ENCODE measurements around the gene NLGN1. TPM values are rescaled to one million over a fixed set of nuclear protein-coding genes. Genes with fewer than 3 reads are reported as not detected.

NLGN1 gene
- total and polyA plus RNA-seq, 2 experiments from 2014 or later = 14.3 to 20.1 TPM

GRCh38 chr3:173401369-173401768, 3.8 kb downstream of the NLGN1 start:
- no peak overlapping the region for H3K4me2 ChIP-seq (ENCODE audit: unreplicated experiment)
- H3K27me3 ChIP-seq (replicated peaks; ENCODE audit: insufficient read depth) = no peaks in the 10 kb centered on the region
- H3K4me3 ChIP-seq = no peak overlapping the region
- no peak overlapping the region for H3K9ac ChIP-seq
- no peaks in the 10 kb centered on the region for H4K20me1 ChIP-seq (ENCODE audit: insufficient read depth)
- H3K36me3 ChIP-seq (ENCODE audit: low read depth) = no peaks in the 10 kb centered on the region
- in situ Hi-C loops (cut with MboI) = no loop called here
- H3K9me2 ChIP-seq (ENCODE audit: insufficient read depth) = no peaks in the 10 kb centered on the region
- H3K79me2 ChIP-seq (ENCODE audit: insufficient read depth) = no peaks in the 10 kb centered on the region; the same call in 1 of the 2 replicates
- 70 to 76% methylated on average over 3 of the region's 3 CpGs for WGBS, 2 experiments (ENCODE audit: low coverage in 1 of 2, low lambda C conversion rate in 2 of 2, missing lambda C conversion rate in 2 of 2)
- H3K27ac ChIP-seq = no peak overlapping the region
- H3F3A ChIP-seq (ENCODE audit: insufficient read depth) = peaks cover 26% of the 10 kb centered on the region
- H3K9me3 ChIP-seq (ENCODE audit: low read depth) = no peaks in the 10 kb centered on the region
- no peak for TF ChIP-seq EZH2 (IDR thresholded peaks at IDR 0.05; ENCODE audit: insufficient read depth, poor library complexity, severe bottlenecking)
- TF ChIP-seq EZH2phosphoT487 (IDR thresholded peaks at IDR 0.05; ENCODE audit: insufficient read depth, low read depth) = no peak
- DNase-seq = no peak
- no peak overlapping the region for H2AFZ ChIP-seq
- peaks cover 32% of the 10 kb centered on the region for H3K4me1 ChIP-seq (ENCODE audit: insufficient read depth)

- Histone ChIP-seq H3K36me3 (ENCODE audit: low read depth) (no peaks in the 10 kb centered on the region), H3K4me2 (ENCODE audit: unreplicated experiment) (no peak overlapping the region), H2AFZ (no peak overlapping the region), H4K20me1 (ENCODE audit: insufficient read depth) (no peaks in the 10 kb centered on the region), H3K9me3 (ENCODE audit: low read depth) (no peaks in the 10 kb centered on the region), H3K4me3 (no peak overlapping the region), H3K9me2 (ENCODE audit: insufficient read depth) (no peaks in the 10 kb centered on the region), H3F3A (ENCODE audit: insufficient read depth) (peaks cover 17% of the 10 kb centered on the region), H3K9ac (no peak overlapping the region), H3K27me3 (replicated peaks; ENCODE audit: insufficient read depth) (no peaks in the 10 kb centered on the region), H3K4me1 (ENCODE audit: insufficient read depth) (peaks cover 32% of the 10 kb centered on the region), H3K79me2 (ENCODE audit: insufficient read depth) (no peaks in the 10 kb centered on the region; the same call in 1 of the 2 replicates), H3K27ac (no peak overlapping the region)
- in situ Hi-C loops (cut with MboI) = no loop called here
- 92 to 94% methylated on average over 2 of the region's 2 CpGs for WGBS, 2 experiments (ENCODE audit: low coverage in 1 of 2, low lambda C conversion rate in 2 of 2, missing lambda C conversion rate in 2 of 2)
- TF ChIP-seq EZH2 (IDR thresholded peaks at IDR 0.05; ENCODE audit: insufficient read depth, poor library complexity, severe bottlenecking) = no peak
- no peak for TF ChIP-seq EZH2phosphoT487 (IDR thresholded peaks at IDR 0.05; ENCODE audit: insufficient read depth, low read depth)
- no peak for DNase-seq
Measured at GRCh38 chr3:173402656-173403055, 5.1 kb downstream of the NLGN1 start.

GRCh38 chr3:173403376-173403775, 5.8 kb downstream of the NLGN1 start:
- H3K27ac ChIP-seq = no peak overlapping the region
- WGBS, 2 experiments (ENCODE audit: low coverage in 1 of 2, low lambda C conversion rate in 2 of 2, missing lambda C conversion rate in 2 of 2) = 10 to 13% methylated on average over 1 of the region's 1 CpG
- TF ChIP-seq EZH2phosphoT487 (IDR thresholded peaks at IDR 0.05; ENCODE audit: insufficient read depth, low read depth) (no peak), EZH2 (IDR thresholded peaks at IDR 0.05; ENCODE audit: insufficient read depth, poor library complexity, severe bottlenecking) (no peak)
- H3K9me2 ChIP-seq (ENCODE audit: insufficient read depth) = no peaks in the 10 kb centered on the region
- no peaks in the 10 kb centered on the region for H3K36me3 ChIP-seq (ENCODE audit: low read depth)
- no peak overlapping the region for H2AFZ ChIP-seq
- peaks cover 30% of the 10 kb centered on the region for H3K4me1 ChIP-seq (ENCODE audit: insufficient read depth)
- in situ Hi-C loops (cut with MboI) = no loop called here
- peaks cover 12% of the 10 kb centered on the region for H3F3A ChIP-seq (ENCODE audit: insufficient read depth)
- no peaks in the 10 kb centered on the region for H3K27me3 ChIP-seq (replicated peaks; ENCODE audit: insufficient read depth)
- no peak overlapping the region for H3K4me2 ChIP-seq (ENCODE audit: unreplicated experiment)
- DNase-seq = peak; percentile 50
- no peaks in the 10 kb centered on the region for H4K20me1 ChIP-seq (ENCODE audit: insufficient read depth)
- H3K9me3 ChIP-seq (ENCODE audit: low read depth) = no peaks in the 10 kb centered on the region
- H3K79me2 ChIP-seq (ENCODE audit: insufficient read depth) = no peaks in the 10 kb centered on the region; the same call in 1 of the 2 replicates
- no peak overlapping the region for H3K4me3 ChIP-seq
- H3K9ac ChIP-seq = no peak overlapping the region

GRCh38 chr3:173404156-173404555, 6.6 kb downstream of the NLGN1 start:
- no peak for DNase-seq
- no peaks in the 10 kb centered on the region; the same call in 1 of the 2 replicates for H3K79me2 ChIP-seq (ENCODE audit: insufficient read depth)
- 88 to 100% methylated on average over 1 of the region's 1 CpG for WGBS, 2 experiments (ENCODE audit: low coverage in 1 of 2, low lambda C conversion rate in 2 of 2, missing lambda C conversion rate in 2 of 2)
- H3K9me2 ChIP-seq (ENCODE audit: insufficient read depth) = no peaks in the 10 kb centered on the region
- H3K36me3 ChIP-seq (ENCODE audit: low read depth) = no peaks in the 10 kb centered on the region
- no peak overlapping the region for H3K4me3 ChIP-seq
- no peak for TF ChIP-seq EZH2 (IDR thresholded peaks at IDR 0.05; ENCODE audit: insufficient read depth, poor library complexity, severe bottlenecking)
- no peak for TF ChIP-seq EZH2phosphoT487 (IDR thresholded peaks at IDR 0.05; ENCODE audit: insufficient read depth, low read depth)
- no peaks in the 10 kb centered on the region for H4K20me1 ChIP-seq (ENCODE audit: insufficient read depth)
- no peak overlapping the region for H3K27ac ChIP-seq
- no peak overlapping the region for H3K9ac ChIP-seq
- H3F3A ChIP-seq (ENCODE audit: insufficient read depth) = peaks cover 4% of the 10 kb centered on the region
- peaks cover 23% of the 10 kb centered on the region for H3K4me1 ChIP-seq (ENCODE audit: insufficient read depth)
- no peaks in the 10 kb centered on the region for H3K9me3 ChIP-seq (ENCODE audit: low read depth)
- no peak overlapping the region for H3K4me2 ChIP-seq (ENCODE audit: unreplicated experiment)
- in situ Hi-C loops (cut with MboI) = no loop called here
- H2AFZ ChIP-seq = no peak overlapping the region
- no peaks in the 10 kb centered on the region for H3K27me3 ChIP-seq (replicated peaks; ENCODE audit: insufficient read depth)

GRCh38 chr3:173410436-173410835, 12.9 kb downstream of the NLGN1 start:
- Histone ChIP-seq H3K27me3 (replicated peaks; ENCODE audit: insufficient read depth) (no peaks in the 10 kb centered on the region), H3K4me3 (no peak overlapping the region), H3K4me1 (ENCODE audit: insufficient read depth) (0 out of 2 replicates have a peak, but pooled peaks cover 4% of the 10 kb centered on the region), H3K9ac (no peak overlapping the region), H2AFZ (no peak overlapping the region), H4K20me1 (ENCODE audit: insufficient read depth) (no peaks in the 10 kb centered on the region), H3K79me2 (ENCODE audit: insufficient read depth) (no peaks in the 10 kb centered on the region), H3K9me2 (ENCODE audit: insufficient read depth) (no peaks in the 10 kb centered on the region), H3K4me2 (ENCODE audit: unreplicated experiment) (no peak overlapping the region), H3K36me3 (ENCODE audit: low read depth) (no peaks in the 10 kb centered on the region), H3K27ac (no peak overlapping the region), H3F3A (ENCODE audit: insufficient read depth) (no peaks in the 10 kb centered on the region), H3K9me3 (ENCODE audit: low read depth) (no peaks in the 10 kb centered on the region)
- DNase-seq = no peak
- TF ChIP-seq EZH2phosphoT487 (IDR thresholded peaks at IDR 0.05; ENCODE audit: insufficient read depth, low read depth) (no peak), EZH2 (IDR thresholded peaks at IDR 0.05; ENCODE audit: insufficient read depth, poor library complexity, severe bottlenecking) (no peak)
- in situ Hi-C loops (cut with MboI) = no loop called here

Measured in GM23248 (cell line).